ENCODE results near the gene TBC1D2B. TPM values are rescaled to one million over a fixed set of nuclear protein-coding genes. Genes with fewer than 3 reads are reported as not detected.
"Not testable (repeated sequence)": the region's sequence is repeated elsewhere in the genome, so short reads cannot be mapped to it uniquely, and the experiment has no call there.

TBC1D2B gene
- total RNA-seq, 4 donors from 2014 or later = 4.7 to 9.6 (median 8.1) TPM

DNA sequence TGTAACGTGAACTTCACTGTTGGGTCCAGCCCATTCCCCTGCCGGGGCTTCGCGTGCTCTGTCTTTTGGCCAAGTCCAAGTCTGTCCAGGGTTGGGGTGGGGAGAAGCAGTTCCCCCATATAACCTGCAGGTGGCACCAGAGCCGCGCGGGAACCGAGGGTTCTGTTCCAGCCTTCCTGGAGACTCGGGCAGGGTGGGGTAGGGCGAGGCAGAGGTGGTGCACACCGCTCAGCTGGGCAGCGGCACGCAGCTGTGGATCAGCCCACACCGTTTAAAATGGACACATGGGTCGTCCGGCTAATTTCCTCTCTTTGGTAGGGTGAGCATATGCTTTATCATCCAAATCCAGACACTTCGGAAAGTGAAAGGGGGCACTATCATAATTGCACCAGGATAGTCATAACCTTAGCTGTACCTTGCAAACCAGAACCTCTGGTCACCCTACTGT, 118.1 kb downstream of the TBC1D2B start:
- Histone ChIP-seq H3K9me3 (no peaks in the 10 kb centered on the region), H3K36me3 (no peaks in the 10 kb centered on the region), H3K27ac (no peak overlapping the region), H3K27me3 (no peaks in the 10 kb centered on the region), H3K4me3 (peak overlapping the region; percentile 21 to 50 (median 30)), H3K4me1 (peaks cover 0 to 9% of the 10 kb centered on the region in 2 donors)
- intact Hi-C loops (cut with DNase I; ENCODE audit: low total_unique reads) = loop anchor here (1.0 kb wide), 1 partner anchor 149 kb away; no protein-coding TSS in a partner anchor
- ATAC-seq = peak; percentile 89 to 98
- in situ Hi-C loops (cut with MboI; ENCODE audit: low sequenced_read_pairs in 4 of 4) = loop anchor here (5.0 to 25.0 kb wide), 3 partner anchors 278 to 478 kb away; partner anchors contain the start of genes ACSBG1 (in 3 of the 4) and IREB2 (in 1 of the 4)
- no peak for TF ChIP-seq POLR2A (IDR thresholded peaks at IDR 0.05)
- TF ChIP-seq, protein P1, sequence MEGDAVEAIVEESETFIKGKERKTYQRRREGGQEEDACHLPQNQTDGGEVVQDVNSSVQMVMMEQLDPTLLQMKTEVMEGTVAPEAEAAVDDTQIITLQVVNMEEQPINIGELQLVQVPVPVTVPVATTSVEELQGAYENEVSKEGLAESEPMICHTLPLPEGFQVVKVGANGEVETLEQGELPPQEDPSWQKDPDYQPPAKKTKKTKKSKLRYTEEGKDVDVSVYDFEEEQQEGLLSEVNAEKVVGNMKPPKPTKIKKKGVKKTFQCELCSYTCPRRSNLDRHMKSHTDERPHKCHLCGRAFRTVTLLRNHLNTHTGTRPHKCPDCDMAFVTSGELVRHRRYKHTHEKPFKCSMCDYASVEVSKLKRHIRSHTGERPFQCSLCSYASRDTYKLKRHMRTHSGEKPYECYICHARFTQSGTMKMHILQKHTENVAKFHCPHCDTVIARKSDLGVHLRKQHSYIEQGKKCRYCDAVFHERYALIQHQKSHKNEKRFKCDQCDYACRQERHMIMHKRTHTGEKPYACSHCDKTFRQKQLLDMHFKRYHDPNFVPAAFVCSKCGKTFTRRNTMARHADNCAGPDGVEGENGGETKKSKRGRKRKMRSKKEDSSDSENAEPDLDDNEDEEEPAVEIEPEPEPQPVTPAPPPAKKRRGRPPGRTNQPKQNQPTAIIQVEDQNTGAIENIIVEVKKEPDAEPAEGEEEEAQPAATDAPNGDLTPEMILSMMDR (IDR thresholded peaks at IDR 0.05 in 4 of 5, conservative IDR thresholded peaks at IDR 0.05 in 1 of 5) = peak; percentile 91 to 99 (median 95)
- peak; percentile 49 to 71 for DNase-seq

DNA sequence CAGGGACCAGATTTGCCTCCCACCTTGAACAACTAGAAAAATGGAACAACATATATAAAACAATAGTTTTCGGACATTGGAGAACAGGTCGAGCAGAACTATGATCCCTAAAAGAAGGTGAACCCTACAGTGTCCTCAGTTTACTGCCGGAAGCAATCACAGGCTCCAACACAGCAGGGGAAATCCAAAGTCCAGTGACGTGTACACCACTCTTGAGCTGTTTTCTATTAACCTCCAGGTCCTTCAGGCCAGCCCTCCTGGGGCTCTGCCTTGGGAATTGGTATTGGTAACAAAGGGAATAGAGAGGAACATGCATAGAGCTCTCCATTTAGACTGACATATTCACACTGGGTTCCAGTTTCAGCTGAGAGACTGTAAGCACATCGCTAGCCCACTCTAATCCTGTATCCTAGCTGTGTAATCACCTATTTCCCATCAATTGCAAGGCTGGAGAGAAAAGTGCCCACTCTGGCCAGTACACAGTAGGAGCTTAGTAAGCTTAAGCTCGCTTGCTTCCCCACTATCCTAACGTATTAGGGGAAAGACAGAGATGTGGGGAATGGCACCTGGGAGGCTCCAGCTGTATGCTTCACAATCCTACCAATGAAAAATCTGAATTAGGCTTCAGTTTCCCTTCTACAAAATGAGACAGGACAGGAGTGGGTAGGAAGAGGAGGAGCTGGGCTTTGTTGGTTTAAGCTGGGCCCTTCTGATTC, 118.6 kb downstream of the TBC1D2B start:
- peak in 1 of 2 donors; percentile 7 for ATAC-seq
- DNase-seq, H3K4me3 ChIP-seq, H3K4me1 ChIP-seq, H3K9me3 ChIP-seq, H3K36me3 ChIP-seq, H3K27me3 ChIP-seq, H3K27ac ChIP-seq: not testable (repeated sequence)
- in situ Hi-C loops (cut with MboI; ENCODE audit: low sequenced_read_pairs in 4 of 4) (loop anchor here (5.0 to 25.0 kb wide), 3 partner anchors 278 to 478 kb away; partner anchors contain the start of genes ACSBG1 (in 3 of the 4) and IREB2 (in 1 of the 4)), intact Hi-C loops (cut with DNase I; ENCODE audit: low total_unique reads) (loop anchor here (1.0 kb wide), 1 partner anchor 149 kb away; no protein-coding TSS in a partner anchor)

DNA sequence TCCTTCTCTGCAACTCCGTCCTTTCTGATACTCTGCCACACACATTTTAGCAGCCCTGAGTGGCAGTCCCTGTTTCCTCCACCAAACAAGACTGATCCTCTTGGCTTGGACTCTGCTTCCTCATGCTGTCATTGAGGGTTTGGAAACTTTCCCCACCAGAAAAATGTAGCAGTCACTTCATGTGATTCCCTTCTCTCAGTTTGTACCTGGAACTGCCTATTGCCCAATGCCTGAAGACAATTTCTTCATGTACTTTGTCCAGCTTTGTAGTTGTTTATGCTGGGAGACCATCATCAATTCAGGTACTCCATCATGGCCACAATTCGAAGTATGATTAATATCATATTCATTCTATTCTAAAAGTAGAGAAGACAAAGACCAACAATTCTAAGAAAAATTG, 119.5 kb downstream of the TBC1D2B start:
- H3K4me1 ChIP-seq; H3K9me3 ChIP-seq; H3K4me3 ChIP-seq; H3K36me3 ChIP-seq; H3K27ac ChIP-seq; intact Hi-C loops (cut with DNase I; ENCODE audit: low total_unique reads); DNase-seq; ATAC-seq; H3K27me3 ChIP-seq: not testable (repeated sequence)
- in situ Hi-C loops (cut with MboI; ENCODE audit: low sequenced_read_pairs in 4 of 4) = loop anchor here (5.0 to 25.0 kb wide), 3 partner anchors 279 to 479 kb away; partner anchors contain the start of genes ACSBG1 (in 3 of the 4) and IREB2 (in 1 of the 4)

DNA sequence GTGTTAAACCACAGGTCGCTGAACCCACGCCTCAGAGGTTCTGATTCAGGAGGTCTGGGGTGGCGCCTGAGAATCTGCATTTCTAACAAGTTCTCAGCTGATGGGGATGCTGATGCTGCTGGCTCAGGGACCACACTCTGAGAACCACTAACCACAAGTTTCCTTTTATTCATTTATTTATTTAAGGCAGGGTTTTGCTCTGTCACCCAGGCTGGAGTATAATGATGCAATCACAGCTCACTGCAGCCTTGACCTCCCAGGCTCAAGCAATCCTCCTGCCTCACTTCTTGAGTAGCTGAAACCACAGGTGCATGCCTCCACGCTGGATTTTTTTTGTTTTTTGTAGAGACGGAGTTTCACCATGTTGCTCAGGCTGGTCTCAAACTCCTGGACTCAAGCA, 123.6 kb downstream of the TBC1D2B start:
- DNase-seq; intact Hi-C loops (cut with DNase I; ENCODE audit: low total_unique reads); ATAC-seq; H3K36me3 ChIP-seq; H3K27me3 ChIP-seq; H3K27ac ChIP-seq; H3K9me3 ChIP-seq; H3K4me1 ChIP-seq; H3K4me3 ChIP-seq: not testable (repeated sequence)
- in situ Hi-C loops (cut with MboI; ENCODE audit: low sequenced_read_pairs in 4 of 4) = loop anchor here in 3 of 4 donors (25.0 kb wide), 2 partner anchors 283 to 483 kb away; partner anchors contain the start of genes ACSBG1 (in 3 of the 3) and IREB2 (in 1 of the 3)

DNA sequence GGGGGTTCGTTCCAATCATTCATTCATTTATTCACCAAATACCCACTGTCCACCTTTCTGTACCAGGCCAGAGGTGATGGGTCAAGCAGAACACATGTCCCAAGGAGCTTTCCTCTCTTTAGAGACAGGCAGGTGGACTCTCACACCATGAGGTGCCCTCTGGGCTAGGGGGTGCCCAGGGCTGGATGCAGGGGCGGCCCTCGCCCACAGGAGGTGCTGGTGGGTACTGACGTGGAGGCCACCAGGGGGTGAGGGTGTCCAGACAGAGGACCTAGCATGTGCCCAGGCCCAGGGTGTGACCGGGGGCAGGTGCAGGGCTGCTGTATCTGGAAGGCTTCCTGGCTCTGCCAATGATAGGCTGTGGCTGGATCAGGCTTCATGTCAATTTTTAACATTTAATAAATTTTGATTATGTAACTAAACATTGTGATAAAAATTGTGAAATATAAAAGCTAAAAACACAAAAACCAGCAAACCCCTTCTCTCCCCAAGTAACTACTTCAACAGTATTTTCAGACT, 124.5 kb downstream of the TBC1D2B start:
- H3K9me3 ChIP-seq; H3K27ac ChIP-seq; ATAC-seq; intact Hi-C loops (cut with DNase I; ENCODE audit: low total_unique reads); DNase-seq; H3K4me1 ChIP-seq; H3K27me3 ChIP-seq; H3K36me3 ChIP-seq; H3K4me3 ChIP-seq: not testable (repeated sequence)
- in situ Hi-C loops (cut with MboI; ENCODE audit: low sequenced_read_pairs in 4 of 4) = loop anchor here in 3 of 4 donors (25.0 kb wide), 2 partner anchors 284 to 484 kb away; partner anchors contain the start of genes ACSBG1 (in 3 of the 3) and IREB2 (in 1 of the 3)

DNA sequence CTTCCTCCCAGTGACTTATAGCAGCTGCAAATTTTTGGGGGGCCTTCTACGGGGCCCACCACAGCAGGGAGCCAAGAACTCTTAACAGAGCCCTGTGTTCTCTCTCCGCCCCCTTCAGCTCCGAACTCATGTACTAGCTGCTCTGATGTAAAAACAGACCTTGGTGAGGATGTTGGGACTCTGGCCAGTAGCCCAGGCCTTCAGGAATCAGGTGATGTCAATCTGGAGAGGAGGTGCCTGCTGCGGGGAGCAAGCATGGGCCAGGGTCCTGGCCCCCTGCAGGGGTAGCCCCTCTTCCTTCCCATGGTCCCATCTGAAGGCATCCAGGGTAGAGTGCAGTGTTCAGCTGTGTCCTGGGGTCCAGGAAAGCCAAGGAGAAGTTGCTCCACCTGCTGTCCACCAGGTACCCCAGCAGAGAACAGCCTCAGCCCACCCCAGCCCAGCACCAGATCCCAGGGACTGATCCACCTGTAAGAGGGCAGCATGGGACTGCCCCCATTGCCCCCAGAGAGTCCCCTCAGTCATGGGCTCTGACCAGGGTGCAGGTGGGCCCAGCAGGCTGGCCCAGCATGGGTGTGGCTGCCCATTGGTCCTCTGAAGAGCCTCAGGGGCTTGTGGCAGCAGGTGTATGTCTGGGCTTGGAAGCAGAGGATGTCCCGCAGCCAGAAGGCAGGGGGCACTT, 126.3 kb downstream of the TBC1D2B start:
- H3K9me3 ChIP-seq; H3K4me1 ChIP-seq; H3K36me3 ChIP-seq; H3K27me3 ChIP-seq; ATAC-seq; H3K4me3 ChIP-seq; DNase-seq; H3K27ac ChIP-seq; intact Hi-C loops (cut with DNase I; ENCODE audit: low total_unique reads): not testable (repeated sequence)
- in situ Hi-C loops (cut with MboI; ENCODE audit: low sequenced_read_pairs in 4 of 4) = loop anchor here in 3 of 4 donors (25.0 kb wide), 2 partner anchors 286 to 486 kb away; partner anchors contain the start of genes ACSBG1 (in 3 of the 3) and IREB2 (in 1 of the 3)

DNA sequence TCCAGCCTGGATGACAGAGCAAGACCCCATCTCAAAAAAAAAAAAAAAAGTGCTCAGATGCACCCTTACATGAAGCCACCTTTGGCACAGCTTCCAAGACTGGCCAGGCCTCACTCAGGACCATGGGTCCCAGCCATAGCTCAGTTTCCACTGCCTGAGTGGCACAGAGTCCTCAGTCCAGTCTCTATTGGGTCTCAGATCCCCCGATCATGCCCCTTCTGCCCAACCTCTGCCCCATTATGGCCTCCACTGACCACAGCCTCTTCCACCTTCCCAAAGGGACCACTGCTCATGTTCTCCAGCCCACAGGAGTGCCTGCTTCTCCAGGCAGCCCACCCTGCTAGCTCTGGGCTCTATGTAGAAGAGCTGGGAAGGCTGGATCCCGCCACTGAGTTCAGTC, 127.0 kb downstream of the TBC1D2B start:
- intact Hi-C loops (cut with DNase I; ENCODE audit: low total_unique reads); H3K27ac ChIP-seq; H3K4me1 ChIP-seq; H3K27me3 ChIP-seq; H3K36me3 ChIP-seq; DNase-seq; ATAC-seq; H3K4me3 ChIP-seq; H3K9me3 ChIP-seq: not testable (repeated sequence)
- in situ Hi-C loops (cut with MboI; ENCODE audit: low sequenced_read_pairs in 4 of 4) = loop anchor here in 3 of 4 donors (25.0 kb wide), 2 partner anchors 287 to 487 kb away; partner anchors contain the start of genes ACSBG1 (in 3 of the 3) and IREB2 (in 1 of the 3)

Measured in gastrocnemius medialis (tissue), 4 donors.